ENCODE results near the gene DLG2.

DNA sequence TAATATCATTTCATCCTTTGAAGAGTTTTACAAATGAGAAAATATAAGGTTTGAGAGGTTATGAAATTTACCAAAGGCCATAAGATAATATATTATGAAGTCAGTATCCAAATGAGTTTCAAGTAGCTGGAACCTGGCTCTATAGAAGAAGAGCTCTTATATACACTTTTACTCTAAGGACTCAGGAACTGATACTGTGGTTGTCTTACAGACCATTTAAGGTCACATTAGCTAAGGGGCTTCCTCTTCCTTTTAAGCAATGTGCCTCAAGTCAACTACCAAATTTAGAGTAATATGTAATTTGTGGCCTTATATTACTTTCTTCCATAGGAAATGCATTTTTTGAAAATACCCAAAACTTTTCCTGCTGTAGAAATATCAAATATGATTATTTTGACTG lies 369.3 kb downstream of the DLG2 start:
- TF ChIP-seq POLR2A (IDR thresholded peaks at IDR 0.05; ENCODE audit: low read depth, low read length), result no peak
- no peak for TF ChIP-seq GATA2 (IDR thresholded peaks at IDR 0.05; ENCODE audit: insufficient read depth, insufficient read length, low read depth, low read length)
- TF ChIP-seq, protein P1, sequence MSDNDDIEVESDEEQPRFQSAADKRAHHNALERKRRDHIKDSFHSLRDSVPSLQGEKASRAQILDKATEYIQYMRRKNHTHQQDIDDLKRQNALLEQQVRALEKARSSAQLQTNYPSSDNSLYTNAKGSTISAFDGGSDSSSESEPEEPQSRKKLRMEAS (IDR thresholded peaks at IDR 0.05; ENCODE audit: insufficient read depth, insufficient read length), result no peak
- TF ChIP-seq, protein P2, sequence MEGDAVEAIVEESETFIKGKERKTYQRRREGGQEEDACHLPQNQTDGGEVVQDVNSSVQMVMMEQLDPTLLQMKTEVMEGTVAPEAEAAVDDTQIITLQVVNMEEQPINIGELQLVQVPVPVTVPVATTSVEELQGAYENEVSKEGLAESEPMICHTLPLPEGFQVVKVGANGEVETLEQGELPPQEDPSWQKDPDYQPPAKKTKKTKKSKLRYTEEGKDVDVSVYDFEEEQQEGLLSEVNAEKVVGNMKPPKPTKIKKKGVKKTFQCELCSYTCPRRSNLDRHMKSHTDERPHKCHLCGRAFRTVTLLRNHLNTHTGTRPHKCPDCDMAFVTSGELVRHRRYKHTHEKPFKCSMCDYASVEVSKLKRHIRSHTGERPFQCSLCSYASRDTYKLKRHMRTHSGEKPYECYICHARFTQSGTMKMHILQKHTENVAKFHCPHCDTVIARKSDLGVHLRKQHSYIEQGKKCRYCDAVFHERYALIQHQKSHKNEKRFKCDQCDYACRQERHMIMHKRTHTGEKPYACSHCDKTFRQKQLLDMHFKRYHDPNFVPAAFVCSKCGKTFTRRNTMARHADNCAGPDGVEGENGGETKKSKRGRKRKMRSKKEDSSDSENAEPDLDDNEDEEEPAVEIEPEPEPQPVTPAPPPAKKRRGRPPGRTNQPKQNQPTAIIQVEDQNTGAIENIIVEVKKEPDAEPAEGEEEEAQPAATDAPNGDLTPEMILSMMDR (IDR thresholded peaks at IDR 0.05; ENCODE audit: extremely low read depth in 1 of 2, insufficient read depth in 1 of 2, low read depth in 1 of 2, low read length in 2 of 2), result no peak
- TF ChIP-seq MYC (IDR thresholded peaks at IDR 0.05; ENCODE audit: low read depth, low read length), result no peak
